Breast epithelium (tissue), 4 donors: ENCODE data around the gene SEC31B. TPM values are rescaled to one million over a fixed set of nuclear protein-coding genes. Genes with fewer than 3 reads are reported as not detected.

Experiments used
- DNase-seq, 2 donors: peaks; one replicate each; pipeline ENCODE4 v3.0.0-alpha.2; 2019; ENCODE audit warnings: low spot score in 2 of 2
- H3K27ac ChIP-seq, 2 donors: fragments of 200-600 bp; sonication (generic) in 1 of 2; one replicate each; pipeline ENCODE4 v1.5.1; 2016 to 2019; ENCODE audit warnings: mild to moderate bottlenecking in 1 of 2
- H3K27me3 ChIP-seq, 2 donors: fragments of 200-600 bp; sonication (generic) in 1 of 2; one replicate each; pipeline versions ENCODE4 v1.5.1 to v1.6.0; 2017 to 2019; ENCODE audit warnings: control low read depth in 1 of 2, mild to moderate bottlenecking in 1 of 2
- H3K36me3 ChIP-seq: fragments of 200-600 bp; one replicate; pipeline ENCODE4 v1.5.1; 2019
- H3K4me1 ChIP-seq, 2 donors: fragments of 200-600 bp; sonication (generic); one replicate each; pipeline ENCODE4 v1.5.1; 2016 to 2019; ENCODE audit warnings: control low read depth in 1 of 2
- H3K4me3 ChIP-seq, 3 donors: fragments of 200-600 bp; sonication (generic); 1 replicate in 2 of 3; 2 replicates in 1 of 3; pipeline ENCODE4 v1.5.1; 2016 to 2019; ENCODE audit warnings: mild to moderate bottlenecking in 3 of 3, moderate library complexity in 2 of 3
- H3K9me3 ChIP-seq, 2 donors: fragments of 200-600 bp; sonication (generic) in 1 of 2; one replicate each; pipeline ENCODE4 v1.5.1; 2016 to 2019; ENCODE audit warnings: control low read depth in 1 of 2
- POLR2A ChIP-seq: fragments of 450-650 bp; IDR thresholded peaks from one replicate; pipeline ENCODE4 v1.6.1; 2016; ENCODE audit warnings: antibody characterized with exemption, mild to moderate bottlenecking, moderate library complexity
- POLR2AphosphoS5 ChIP-seq, 3 donors: sonication (generic); formaldehyde crosslinking; IDR thresholded peaks; one replicate each; pipeline ENCODE4 v1.6.1; 2017; ENCODE audit warnings: antibody characterized with exemption in 3 of 3
- intact Hi-C: fragments of 100-400 bp; cut with DNase I; formaldehyde crosslinking; loops from one replicate; pipeline ENCODE4 v1.15.1; 2023; ENCODE audit warnings: low total_unique reads
- total RNA-seq, 3 donors: library from RNA; depleted of rRNA; stranded (reverse); fragments of >200 nt; gene quantifications; one replicate each; pipeline ENCODE4 v1.1.0, GENCODE V29; 2016
- TF ChIP-seq, protein P1 (sequence below), 3 donors: fragments of 450-650 bp; IDR thresholded peaks; one replicate each; pipeline ENCODE4 v1.5.1; 2016 to 2017; ENCODE audit warnings: antibody characterized with exemption in 3 of 3, mild to moderate bottlenecking in 3 of 3, moderate library complexity in 3 of 3

The SEC31B gene
- total RNA-seq, 3 donors from 2014 or later, result 9.8 to 18.1 (median 12.1) TPM

DNA sequence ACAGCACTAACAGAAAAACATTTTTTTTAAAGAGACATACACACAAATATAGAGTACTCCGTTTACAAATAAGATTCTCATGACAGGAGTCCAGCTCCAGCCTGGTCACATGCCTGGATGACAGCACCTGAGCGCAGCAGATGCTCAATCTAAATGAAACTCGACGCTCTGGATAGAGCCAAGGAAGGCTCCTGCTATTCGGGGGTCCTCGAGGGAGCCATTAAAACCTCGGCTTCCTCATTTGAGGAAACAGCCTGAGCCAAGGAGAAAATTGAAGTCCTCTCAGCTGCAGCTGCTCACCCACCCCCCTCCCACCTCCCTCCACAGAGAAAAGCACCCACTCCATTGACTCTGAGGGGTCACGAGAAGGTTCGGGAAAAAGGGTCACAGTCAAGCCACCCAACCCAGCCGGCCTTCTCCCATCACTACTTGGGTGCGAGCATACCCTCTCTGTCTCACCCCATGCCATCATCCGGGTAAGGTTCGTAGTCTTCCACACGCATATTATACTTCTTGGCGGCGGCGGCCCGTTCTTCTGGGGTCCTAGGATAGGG is 9.3 kb upstream of the SEC31B start:
- Histone ChIP-seq H3K4me3 (peak overlapping the region; percentile 60 to 81 (median 73)), H3K27ac (peak overlapping the region; percentile 80 to 88), H3K36me3 (no peaks in the 10 kb centered on the region), H3K27me3 (no peaks in the 10 kb centered on the region), H3K4me1 (peaks cover 0 to 8% of the 10 kb centered on the region in 2 donors), H3K9me3 (no peaks in the 10 kb centered on the region)
- intact Hi-C loops, result no loop called here
- TF ChIP-seq, protein P1, sequence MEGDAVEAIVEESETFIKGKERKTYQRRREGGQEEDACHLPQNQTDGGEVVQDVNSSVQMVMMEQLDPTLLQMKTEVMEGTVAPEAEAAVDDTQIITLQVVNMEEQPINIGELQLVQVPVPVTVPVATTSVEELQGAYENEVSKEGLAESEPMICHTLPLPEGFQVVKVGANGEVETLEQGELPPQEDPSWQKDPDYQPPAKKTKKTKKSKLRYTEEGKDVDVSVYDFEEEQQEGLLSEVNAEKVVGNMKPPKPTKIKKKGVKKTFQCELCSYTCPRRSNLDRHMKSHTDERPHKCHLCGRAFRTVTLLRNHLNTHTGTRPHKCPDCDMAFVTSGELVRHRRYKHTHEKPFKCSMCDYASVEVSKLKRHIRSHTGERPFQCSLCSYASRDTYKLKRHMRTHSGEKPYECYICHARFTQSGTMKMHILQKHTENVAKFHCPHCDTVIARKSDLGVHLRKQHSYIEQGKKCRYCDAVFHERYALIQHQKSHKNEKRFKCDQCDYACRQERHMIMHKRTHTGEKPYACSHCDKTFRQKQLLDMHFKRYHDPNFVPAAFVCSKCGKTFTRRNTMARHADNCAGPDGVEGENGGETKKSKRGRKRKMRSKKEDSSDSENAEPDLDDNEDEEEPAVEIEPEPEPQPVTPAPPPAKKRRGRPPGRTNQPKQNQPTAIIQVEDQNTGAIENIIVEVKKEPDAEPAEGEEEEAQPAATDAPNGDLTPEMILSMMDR (IDR thresholded peaks at IDR 0.05), result no peak
- no peak for TF ChIP-seq POLR2AphosphoS5 (IDR thresholded peaks at IDR 0.05)
- DNase-seq, result no peak

DNA sequence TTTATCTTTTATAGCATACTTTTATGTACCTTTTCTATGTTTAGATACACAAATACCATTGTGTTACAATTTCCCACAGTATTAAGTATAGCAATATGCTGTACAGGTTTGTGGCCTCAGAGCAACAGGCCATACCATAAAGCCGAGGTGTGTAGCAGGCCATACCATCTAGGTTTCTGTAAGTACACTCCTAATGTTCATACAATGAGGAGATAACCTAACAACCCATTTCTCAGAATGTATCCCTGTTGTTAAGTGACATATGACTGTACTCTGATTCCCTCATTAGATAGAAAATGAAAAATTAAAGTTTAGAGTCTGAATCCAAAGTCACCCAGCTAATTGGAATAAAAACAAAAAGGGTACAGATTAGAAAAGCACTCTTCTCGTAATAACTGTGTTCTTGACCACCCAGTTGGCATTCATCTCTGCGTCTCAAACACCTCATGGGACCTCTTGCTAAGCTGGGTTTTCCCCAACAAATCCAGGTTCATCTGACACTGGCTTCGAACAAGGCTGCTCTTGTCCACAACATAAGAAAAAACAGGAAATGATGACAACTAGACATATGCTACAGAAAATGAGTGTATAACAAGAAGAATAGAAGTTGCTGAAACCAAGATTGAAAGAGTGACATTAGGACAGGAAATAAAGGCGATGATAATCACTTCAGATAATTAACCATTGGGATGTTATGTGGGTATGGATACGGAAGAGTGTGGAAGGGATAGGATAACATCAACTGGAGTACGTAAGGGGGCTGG is 8.6 kb upstream of the SEC31B start:
- intact Hi-C loops, result no loop called here
- TF ChIP-seq POLR2AphosphoS5 (IDR thresholded peaks at IDR 0.05), result no peak
- TF ChIP-seq, protein P1 (IDR thresholded peaks at IDR 0.05), result no peak
- peak overlapping the region; percentile 60 to 81 (median 73) for H3K4me3 ChIP-seq
- H3K36me3 ChIP-seq, result no peaks in the 10 kb centered on the region
- H3K27me3 ChIP-seq, result no peaks in the 10 kb centered on the region
- no peak for DNase-seq
- peaks cover 0 to 8% of the 10 kb centered on the region in 2 donors for H3K4me1 ChIP-seq
- peak overlapping the region; percentile 80 to 88 for H3K27ac ChIP-seq
- no peaks in the 10 kb centered on the region for H3K9me3 ChIP-seq

DNA sequence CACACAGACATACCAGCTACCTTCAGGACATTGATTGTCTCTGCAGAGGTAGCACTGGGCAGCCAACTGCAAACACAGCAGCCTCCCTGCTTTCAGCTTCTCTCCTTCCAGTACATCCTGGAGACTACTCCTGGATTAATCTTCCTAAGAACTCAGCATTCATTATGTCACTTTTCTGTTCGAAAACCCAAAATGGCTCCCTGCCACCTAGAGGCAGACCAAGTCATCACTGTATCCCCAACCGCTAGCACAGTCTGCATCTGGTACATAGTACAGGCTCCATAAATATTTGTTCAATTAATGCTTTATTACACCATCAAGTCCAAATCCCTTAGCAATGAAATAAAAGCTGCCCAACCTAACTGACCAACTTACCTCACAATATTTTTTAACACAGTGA is 5.0 kb upstream of the SEC31B start:
- intact Hi-C loops, result no loop called here
- Histone ChIP-seq H3K36me3 (no peaks in the 10 kb centered on the region), H3K4me3 (no peak overlapping the region), H3K4me1 (peaks cover 0 to 8% of the 10 kb centered on the region in 2 donors), H3K9me3 (no peaks in the 10 kb centered on the region), H3K27me3 (no peaks in the 10 kb centered on the region), H3K27ac (no peak overlapping the region)
- no peak for TF ChIP-seq POLR2AphosphoS5 (IDR thresholded peaks at IDR 0.05)
- TF ChIP-seq, protein P1 (IDR thresholded peaks at IDR 0.05), result no peak
- no peak for TF ChIP-seq POLR2A
- DNase-seq, result no peak

DNA sequence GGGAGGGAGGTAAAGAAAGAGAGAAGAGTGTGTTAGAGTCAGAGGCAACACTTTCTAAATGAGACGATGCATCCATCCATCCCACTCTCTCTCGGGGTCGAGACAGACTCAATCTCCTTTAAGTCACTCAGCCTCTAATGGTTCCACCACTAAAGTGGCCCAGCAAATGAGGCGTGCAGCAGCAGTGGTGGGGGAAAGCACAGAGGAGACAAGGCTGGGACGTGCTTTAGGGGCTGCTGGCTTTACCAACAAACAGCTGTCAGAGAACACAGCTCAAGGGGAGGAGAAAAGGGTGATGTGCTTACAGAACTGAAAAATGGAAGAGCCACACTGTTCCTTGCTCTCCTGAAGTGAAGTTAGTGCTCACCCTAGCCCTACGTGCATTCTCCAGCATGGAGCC is 4.5 kb upstream of the SEC31B start:
- TF ChIP-seq, protein P1 (IDR thresholded peaks at IDR 0.05), result no peak
- no peak for TF ChIP-seq POLR2AphosphoS5 (IDR thresholded peaks at IDR 0.05)
- no peak for TF ChIP-seq POLR2A
- intact Hi-C loops, result no loop called here
- Histone ChIP-seq H3K36me3 (no peaks in the 10 kb centered on the region), H3K4me3 (no peak overlapping the region), H3K27ac (no peak overlapping the region), H3K9me3 (no peaks in the 10 kb centered on the region), H3K27me3 (no peaks in the 10 kb centered on the region), H3K4me1 (peaks cover 0 to 8% of the 10 kb centered on the region in 2 donors)
- no peak for DNase-seq

DNA sequence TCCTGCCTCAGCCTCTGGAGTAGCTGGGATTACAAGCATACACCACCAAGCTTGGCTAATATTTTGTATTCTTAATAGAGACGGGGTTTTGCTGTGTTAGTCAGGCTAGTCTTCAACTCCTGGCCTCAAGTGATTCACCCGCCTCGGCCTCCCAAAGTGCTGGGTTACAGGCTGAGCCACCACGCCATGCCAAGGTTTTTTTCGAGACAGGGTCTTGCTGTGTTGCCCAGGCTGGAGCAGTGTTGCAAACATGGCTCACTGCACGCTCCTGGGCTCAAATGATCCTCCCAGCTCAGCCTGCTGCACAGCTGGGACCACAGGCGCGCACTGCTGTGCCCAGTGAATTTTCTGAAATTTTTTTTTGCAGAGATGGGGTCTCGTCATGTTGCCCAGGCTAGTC is 3.3 kb upstream of the SEC31B start:
- Histone ChIP-seq H3K27me3 (no peaks in the 10 kb centered on the region), H3K27ac (no peak overlapping the region), H3K9me3 (no peaks in the 10 kb centered on the region), H3K4me3 (no peak overlapping the region), H3K4me1 (peaks cover 0 to 1% of the 10 kb centered on the region in 2 donors), H3K36me3 (no peaks in the 10 kb centered on the region)
- no peak for DNase-seq
- no peak for TF ChIP-seq POLR2AphosphoS5 (IDR thresholded peaks at IDR 0.05)
- TF ChIP-seq, protein P1 (IDR thresholded peaks at IDR 0.05), result no peak
- no peak for TF ChIP-seq POLR2A
- intact Hi-C loops, result no loop called here
